Neural progenitor cell (in vitro differentiated cells): ENCODE data around the gene HSBP1L1. TPM values are rescaled to one million over a fixed set of nuclear protein-coding genes. Genes with fewer than 3 reads are reported as not detected.

Experiments
- DNase-seq: peaks from one replicate; pipeline ENCODE4 v3.0.0-alpha.2; 2016; ENCODE audit warnings: low spot score
- H2AFZ ChIP-seq: fragments of 200-600 bp; sonication (generic); replicated peaks from 2 replicates; pipeline ENCODE4 v1.6.1; 2016; ENCODE audit warnings: antibody characterized with exemption
- H3F3A ChIP-seq: fragments of 200-600 bp; sonication (generic); 2 replicates; pipeline ENCODE4 v1.6.1; 2016; ENCODE audit warnings: antibody characterized with exemption, low read depth
- H3K27ac ChIP-seq: fragments of 200-600 bp; sonication (generic); 2 replicates; pipeline ENCODE4 v1.5.1; 2016; ENCODE audit warnings: mild to moderate bottlenecking
- H3K27me3 ChIP-seq: fragments of 200-600 bp; sonication (generic); 2 replicates; pipeline ENCODE4 v1.6.1; 2016; ENCODE audit warnings: mild to moderate bottlenecking, moderate library complexity
- H3K36me3 ChIP-seq: fragments of 200-600 bp; sonication (generic); 2 replicates; pipeline ENCODE4 v1.5.1; 2016
- H3K4me1 ChIP-seq: fragments of 200-600 bp; sonication (generic); 2 replicates; pipeline ENCODE4 v1.6.1; 2016; ENCODE audit warnings: mixed run types
- H3K4me2 ChIP-seq: fragments of 200-600 bp; sonication (generic); 2 replicates; pipeline ENCODE4 v1.6.1; 2016
- H3K4me3 ChIP-seq: fragments of 200-600 bp; sonication (generic); 2 replicates; pipeline ENCODE4 v1.5.1; 2016
- H3K79me2 ChIP-seq: fragments of 200-600 bp; sonication (generic); 2 replicates; pipeline ENCODE4 v1.6.1; 2016; ENCODE audit warnings: low read depth
- H3K9ac ChIP-seq: fragments of 200-600 bp; sonication (generic); 2 replicates; pipeline ENCODE4 v1.6.1; 2016
- H3K9me3 ChIP-seq: fragments of 200-600 bp; sonication (generic); 2 replicates; pipeline ENCODE4 v1.5.1; 2016; ENCODE audit warnings: low read depth
- H4K20me1 ChIP-seq: fragments of 200-600 bp; sonication (generic); 2 replicates; pipeline ENCODE4 v1.6.1; 2016; ENCODE audit warnings: low read depth
- H3K27ac Mint-ChIP-seq: 3 replicates; pipeline ENCODE4 v1.8.0; 2021; ENCODE audit warnings: mixed read lengths
- H3K27me3 Mint-ChIP-seq: 2 replicates; pipeline ENCODE4 v1.8.0; 2022; ENCODE audit warnings: low read depth, mild to moderate bottlenecking, inconsistent platforms, moderate library complexity, mixed read lengths; ENCODE audit not compliant: insufficient read depth
- H3K36me3 Mint-ChIP-seq: 3 replicates; pipeline ENCODE4 v1.8.0; 2021; ENCODE audit warnings: mixed read lengths
- H3K4me1 Mint-ChIP-seq: 3 replicates; pipeline ENCODE4 v1.8.0; 2021; ENCODE audit warnings: mixed read lengths
- H3K4me3 Mint-ChIP-seq: 3 replicates; pipeline ENCODE4 v1.8.0; 2021; ENCODE audit warnings: mild to moderate bottlenecking, moderate library complexity, mixed read lengths
- H3K9me3 Mint-ChIP-seq: 3 replicates; pipeline ENCODE4 v1.8.0; 2020; ENCODE audit warnings: mixed read lengths
- CTCF ChIP-seq: fragments of 200-600 bp; sonication (generic); IDR thresholded peaks from 2 replicates; pipeline ENCODE4 v1.5.1; 2017; ENCODE audit warnings: antibody characterized with exemption, mild to moderate bottlenecking
- EZH2 ChIP-seq: fragments of 200-600 bp; sonication (generic); IDR thresholded peaks from 2 replicates; pipeline ENCODE4 v1.6.1; 2017; ENCODE audit warnings: antibody characterized with exemption, mild to moderate bottlenecking, moderate library complexity
- EZH2phosphoT487 ChIP-seq: fragments of 200-600 bp; sonication (generic); IDR thresholded peaks from 2 replicates; pipeline ENCODE4 v1.6.1; 2017; ENCODE audit warnings: antibody characterized with exemption
- total RNA-seq: library from RNA; depleted of rRNA; stranded (reverse); fragments of >200 nt; gene quantifications from 2 replicates; pipeline ENCODE4 v1.2.3, GENCODE V29; 2015; ENCODE audit warnings: low replicate concordance

The HSBP1L1 gene
- total RNA-seq, 1 donor from 2014 or later: not detected

DNA sequence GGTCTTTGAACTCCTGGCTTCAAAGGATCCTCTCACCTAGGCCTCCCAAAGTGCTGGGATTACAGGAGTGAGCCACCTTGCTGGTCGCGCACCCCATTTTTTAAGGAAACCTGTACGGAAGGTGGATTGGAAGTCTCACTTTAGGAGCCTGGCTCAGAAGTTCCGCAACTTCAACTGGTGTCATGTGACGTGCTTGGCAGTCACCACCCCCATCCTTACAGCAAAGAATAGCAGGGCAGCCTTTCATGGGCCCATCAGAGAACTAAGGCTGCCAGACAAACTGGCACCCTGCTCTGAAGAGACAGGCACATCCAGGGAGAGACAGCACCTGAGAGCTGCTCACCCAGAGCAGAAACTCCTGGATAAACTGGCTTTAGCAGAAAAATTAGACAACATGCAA, 9.7 kb upstream of the HSBP1L1 start:
- Mint-ChIP-seq H3K27me3 (peaks cover 21% of the 10 kb centered on the region), H3K4me3 (no peak overlapping the region), H3K36me3 (peaks cover 4% of the 10 kb centered on the region), H3K9me3 (peaks cover 2% of the 10 kb centered on the region), H3K27ac (no peak overlapping the region), H3K4me1 (peaks cover 19% of the 10 kb centered on the region)
- Histone ChIP-seq H3K4me3 (no peak overlapping the region), H3K27ac (no peak overlapping the region), H4K20me1 (peaks cover 24% of the 10 kb centered on the region), H3K4me1 (peaks cover 24% of the 10 kb centered on the region), H3K36me3 (no peaks in the 10 kb centered on the region), H3K79me2 (peaks cover 9% of the 10 kb centered on the region), H3F3A (peaks cover 32% of the 10 kb centered on the region), H3K27me3 (peaks cover 81% of the 10 kb centered on the region), H3K9ac (no peak overlapping the region), H3K4me2 (peak overlapping the region; percentile 35), H2AFZ (no peak overlapping the region), H3K9me3 (no peaks in the 10 kb centered on the region)
- peak; percentile 29 for DNase-seq
- TF ChIP-seq CTCF: no peak

GRCh38 chr18:79955302-79956075, 9.0 kb upstream of the HSBP1L1 start:
- no peaks in the 10 kb centered on the region for H3K36me3 ChIP-seq
- peaks cover 2% of the 10 kb centered on the region for H3K79me2 ChIP-seq
- no peak overlapping the region for H3K27ac Mint-ChIP-seq
- H3K4me3 Mint-ChIP-seq: no peak overlapping the region
- TF ChIP-seq EZH2: no peak
- TF ChIP-seq EZH2phosphoT487: no peak
- no peak for TF ChIP-seq CTCF
- no peak overlapping the region for H3K27ac ChIP-seq
- peaks cover 28% of the 10 kb centered on the region for H3K4me1 ChIP-seq
- H3K27me3 Mint-ChIP-seq: peaks cover 16% of the 10 kb centered on the region
- H3K4me1 Mint-ChIP-seq: peaks cover 19% of the 10 kb centered on the region
- H2AFZ ChIP-seq: no peak overlapping the region
- H3F3A ChIP-seq: peaks cover 38% of the 10 kb centered on the region
- H3K9ac ChIP-seq: no peak overlapping the region
- peaks cover 3% of the 10 kb centered on the region for H3K36me3 Mint-ChIP-seq
- H4K20me1 ChIP-seq: peaks cover 19% of the 10 kb centered on the region
- no peak for DNase-seq
- H3K27me3 ChIP-seq: peaks cover 76% of the 10 kb centered on the region
- no peak overlapping the region for H3K4me2 ChIP-seq
- no peaks in the 10 kb centered on the region for H3K9me3 ChIP-seq
- no peak overlapping the region for H3K4me3 ChIP-seq
- H3K9me3 Mint-ChIP-seq: peaks cover 2% of the 10 kb centered on the region

DNA sequence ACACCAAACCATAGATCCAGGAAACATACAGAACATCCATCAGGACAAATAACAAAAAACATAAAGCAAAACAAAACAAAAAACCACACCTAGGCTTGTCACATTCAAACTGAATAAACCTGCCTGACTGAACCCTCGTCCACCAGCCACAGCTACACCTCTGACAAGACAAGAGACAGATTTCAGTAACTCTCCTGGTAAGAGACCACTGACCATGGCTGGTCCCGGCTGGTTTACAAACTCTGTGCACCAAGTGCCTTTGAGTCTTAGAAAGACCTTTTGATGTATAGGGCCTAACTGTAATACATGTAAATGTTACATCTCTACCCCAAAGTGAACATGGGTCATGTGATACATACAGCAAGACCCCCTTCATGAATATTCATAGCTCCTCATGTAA, 8.2 kb upstream of the HSBP1L1 start:
- H3K4me3 Mint-ChIP-seq: no peak overlapping the region
- peaks cover 3% of the 10 kb centered on the region for H3K36me3 Mint-ChIP-seq
- Histone ChIP-seq H2AFZ (no peak overlapping the region), H3K79me2 (no peaks in the 10 kb centered on the region), H3K27me3 (peaks cover 76% of the 10 kb centered on the region), H3K9me3 (no peaks in the 10 kb centered on the region), H3K4me1 (peaks cover 36% of the 10 kb centered on the region), H3F3A (peaks cover 43% of the 10 kb centered on the region), H3K36me3 (no peaks in the 10 kb centered on the region), H3K9ac (no peak overlapping the region), H3K4me2 (no peak overlapping the region), H3K4me3 (no peak overlapping the region), H4K20me1 (peaks cover 24% of the 10 kb centered on the region), H3K27ac (no peak overlapping the region)
- TF ChIP-seq EZH2 (no peak), CTCF (no peak), EZH2phosphoT487 (no peak)
- no peak for DNase-seq
- H3K9me3 Mint-ChIP-seq: peaks cover 2% of the 10 kb centered on the region
- H3K4me1 Mint-ChIP-seq: peaks cover 24% of the 10 kb centered on the region
- peaks cover 16% of the 10 kb centered on the region for H3K27me3 Mint-ChIP-seq
- H3K27ac Mint-ChIP-seq: no peak overlapping the region
